Raji (cell line): ENCODE results near the gene SRPX.

Experiments used
- POLR2A ChIP-seq: IDR thresholded peaks from 2 replicates; pipeline ENCODE4 v1.6.1; 2011; ENCODE audit warnings: low read depth, low read length, control low read depth; ENCODE audit not compliant: insufficient read depth

Gene SRPX

DNA sequence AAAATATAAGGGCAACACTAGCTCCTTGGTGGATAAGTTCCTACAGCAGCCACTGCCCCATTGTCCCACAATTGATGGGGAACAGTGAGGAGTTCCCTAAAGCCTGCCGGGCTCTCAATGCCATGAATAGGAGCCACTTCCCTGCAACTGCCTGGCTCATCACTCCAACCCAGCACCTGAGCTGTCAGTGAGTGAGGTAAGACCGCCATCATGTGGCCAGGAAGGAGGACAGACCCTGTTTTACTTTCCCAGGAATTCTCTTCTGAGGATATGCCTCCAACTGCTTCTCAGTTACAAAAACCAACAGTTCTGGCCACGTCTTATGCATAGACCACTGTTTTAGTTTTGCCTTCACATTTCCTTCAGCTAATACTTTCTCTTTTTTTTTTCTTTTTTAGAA lies 45.5 kb downstream of the SRPX start:
- no peak for TF ChIP-seq POLR2A

DNA sequence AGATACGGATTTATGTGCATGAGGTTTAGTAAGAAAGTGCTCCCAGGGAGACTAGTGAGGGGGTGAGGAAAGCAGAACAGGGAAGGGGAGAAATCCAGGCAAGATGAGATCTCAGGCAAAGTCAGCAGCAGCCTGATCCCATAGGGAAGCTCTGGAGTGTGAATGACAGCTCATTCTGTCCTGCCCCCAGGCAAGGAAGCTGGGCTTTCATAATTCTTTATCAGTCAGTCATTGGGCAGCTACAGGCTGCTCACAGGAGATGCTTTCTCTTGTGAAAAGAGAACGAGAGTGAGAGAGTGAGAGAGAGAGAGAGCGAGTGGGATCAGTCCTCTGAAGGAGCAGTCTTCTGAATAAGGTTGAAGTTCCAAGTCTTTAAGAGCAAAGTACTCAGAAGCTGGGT lies 48.1 kb downstream of the SRPX start:
- TF ChIP-seq POLR2A: no peak

- no peak for TF ChIP-seq POLR2A
These were observed 50.1 kb downstream of the SRPX start for GRCh38 chrX:38170556-38170955.

GRCh38 chrX:38166478-38167083 lies 54.1 kb downstream of the SRPX start:
- no peak for TF ChIP-seq POLR2A

- no peak for TF ChIP-seq POLR2A
These were observed 55.6 kb downstream of the SRPX start for GRCh38 chrX:38165023-38165422.

- no peak for TF ChIP-seq POLR2A
These were observed 57.5 kb downstream of the SRPX start for GRCh38 chrX:38163193-38163592.

GRCh38 chrX:38156838-38157237 lies 63.8 kb downstream of the SRPX start:
- TF ChIP-seq POLR2A: no peak

- no peak for TF ChIP-seq POLR2A
These were observed 65.9 kb downstream of the SRPX start for GRCh38 chrX:38154818-38155217.

DNA sequence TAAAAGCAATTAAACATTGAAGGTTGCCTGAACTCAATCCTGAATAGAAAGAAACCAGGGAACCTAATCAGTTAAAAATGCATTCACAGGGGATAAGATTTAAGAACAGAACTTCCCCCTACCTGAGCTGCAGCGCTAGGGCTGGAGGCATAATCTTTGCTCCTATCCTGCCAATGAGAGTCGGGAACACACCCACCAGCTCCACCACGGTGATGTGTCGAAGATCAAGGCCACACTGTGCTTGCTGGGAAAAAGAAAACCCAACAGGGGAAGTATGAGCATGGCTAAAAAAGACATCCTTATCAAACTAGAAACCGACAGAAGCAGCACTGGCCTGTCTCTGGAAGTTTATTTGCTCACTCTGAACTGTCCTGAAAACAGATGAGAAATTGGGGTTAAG lies 66.3 kb downstream of the SRPX start:
- TF ChIP-seq POLR2A: no peak

- no peak for TF ChIP-seq POLR2A
These were observed 69.2 kb downstream of the SRPX start for GRCh38 chrX:38151441-38151840.

DNA sequence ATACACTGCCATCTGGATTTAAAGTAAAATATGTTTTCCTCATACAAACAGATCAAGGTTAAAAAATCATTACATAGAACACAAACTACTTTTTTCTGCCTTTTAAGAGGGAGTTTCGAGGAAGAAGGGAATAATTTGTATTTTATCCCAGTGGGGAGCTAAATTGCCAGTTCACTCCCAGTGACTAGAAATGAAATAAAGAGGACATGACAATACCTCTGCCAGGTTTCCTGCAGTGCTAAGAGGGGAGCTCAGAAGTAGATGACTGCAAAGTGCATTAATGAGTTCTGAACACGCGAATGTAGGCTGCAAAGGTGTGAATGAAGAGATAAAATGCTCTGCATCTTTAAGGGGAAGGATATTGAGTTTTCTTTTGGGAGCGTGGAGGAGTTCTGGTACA lies 69.7 kb downstream of the SRPX start:
- no peak for TF ChIP-seq POLR2A

- no peak for TF ChIP-seq POLR2A
These were observed 71.7 kb downstream of the SRPX start for GRCh38 chrX:38149016-38149415.

DNA sequence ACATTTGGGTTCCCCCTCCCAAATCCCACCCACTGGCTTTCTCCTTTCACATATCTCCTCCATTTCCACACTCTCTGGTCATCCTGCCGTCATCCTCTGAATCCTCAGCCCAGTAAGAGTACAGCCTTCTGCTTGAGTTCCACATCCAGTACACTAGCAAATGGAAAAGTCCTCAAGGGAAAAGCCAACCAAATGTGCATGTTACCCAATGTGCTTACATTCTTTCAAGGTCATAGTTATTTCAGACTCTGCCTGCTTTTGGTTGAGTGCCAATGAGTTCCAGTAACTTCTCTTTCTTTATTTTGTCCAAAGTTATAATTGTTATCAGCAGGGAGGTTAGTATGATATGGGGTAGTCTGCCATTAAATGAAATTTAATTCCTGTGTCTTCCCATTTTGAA lies 78.1 kb downstream of the SRPX start:
- TF ChIP-seq POLR2A: no peak

GRCh38 chrX:38138900-38139299 lies 81.8 kb downstream of the SRPX start:
- no peak for TF ChIP-seq POLR2A

- TF ChIP-seq POLR2A: no peak
These were observed 82.3 kb downstream of the SRPX start for GRCh38 chrX:38138157-38138891.

- no peak for TF ChIP-seq POLR2A
These were observed 91.3 kb downstream of the SRPX start for GRCh38 chrX:38129366-38129765.

DNA sequence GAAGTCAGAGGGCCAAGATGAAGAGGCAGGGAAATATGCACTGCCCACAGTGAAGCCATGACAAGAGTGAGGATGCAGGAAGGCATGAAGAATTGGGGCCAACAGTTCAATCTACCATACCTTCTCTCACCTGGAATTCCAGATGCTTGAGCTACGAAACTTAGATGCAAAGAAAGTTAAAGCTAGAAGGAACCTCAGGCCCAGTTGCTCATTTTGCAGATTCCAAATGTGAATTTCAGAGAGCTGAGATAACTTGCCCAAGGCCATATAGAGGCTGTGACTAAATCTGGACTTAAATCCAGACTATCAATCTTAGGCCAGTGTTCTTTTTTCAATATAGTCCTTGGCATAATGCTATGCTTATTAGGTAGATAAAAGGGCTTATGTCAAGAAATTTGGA lies 92.7 kb downstream of the SRPX start:
- no peak for TF ChIP-seq POLR2A
